Measurements from ENCODE around the gene COQ5.
"Not testable (repeated sequence)": the region's sequence is repeated elsewhere in the genome, so short reads cannot be mapped to it uniquely, and the experiment has no call there.

The COQ5 gene, protein sequence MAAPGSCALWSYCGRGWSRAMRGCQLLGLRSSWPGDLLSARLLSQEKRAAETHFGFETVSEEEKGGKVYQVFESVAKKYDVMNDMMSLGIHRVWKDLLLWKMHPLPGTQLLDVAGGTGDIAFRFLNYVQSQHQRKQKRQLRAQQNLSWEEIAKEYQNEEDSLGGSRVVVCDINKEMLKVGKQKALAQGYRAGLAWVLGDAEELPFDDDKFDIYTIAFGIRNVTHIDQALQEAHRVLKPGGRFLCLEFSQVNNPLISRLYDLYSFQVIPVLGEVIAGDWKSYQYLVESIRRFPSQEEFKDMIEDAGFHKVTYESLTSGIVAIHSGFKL

DNA sequence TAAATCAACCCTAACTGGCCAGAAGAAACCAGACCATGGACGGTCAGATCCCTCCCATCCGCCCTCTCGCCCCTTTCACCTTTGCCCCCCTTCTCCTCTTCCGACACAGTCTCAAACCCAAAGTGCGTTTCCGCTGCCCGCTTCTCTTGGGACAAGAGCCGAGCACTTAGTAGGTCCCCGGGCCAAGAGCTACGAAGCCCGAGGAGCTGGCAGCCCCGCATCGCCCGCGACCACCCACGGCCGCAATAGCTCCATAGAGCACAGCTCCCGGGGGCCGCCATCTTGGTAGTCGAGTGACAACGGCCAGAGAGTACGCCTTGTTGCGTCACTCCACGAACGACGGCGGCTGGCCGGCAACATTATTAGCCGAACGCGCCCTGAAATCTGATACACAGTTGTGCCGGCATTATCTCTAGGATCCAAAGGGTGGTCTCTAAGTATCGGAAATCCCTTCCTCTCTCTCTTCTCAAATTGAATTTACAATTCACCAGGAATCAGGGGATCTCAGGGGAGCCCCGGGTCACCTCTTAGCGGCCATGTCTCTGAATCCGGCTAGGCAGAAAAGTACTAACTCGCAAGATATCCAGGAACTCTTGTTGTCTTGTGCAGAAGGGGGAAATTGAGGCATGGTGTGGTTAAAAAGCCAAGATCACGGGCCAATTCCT, at the start of gene COQ5:
TSS of gene COQ5 (minus strand) at position 298 of the 665 bp plus-strand sequence. CDS start at position 281, 17 bp downstream.
- peak; percentile 67 for DNase-seq (ENCODE audit: low read depth, low spot score)

DNA sequence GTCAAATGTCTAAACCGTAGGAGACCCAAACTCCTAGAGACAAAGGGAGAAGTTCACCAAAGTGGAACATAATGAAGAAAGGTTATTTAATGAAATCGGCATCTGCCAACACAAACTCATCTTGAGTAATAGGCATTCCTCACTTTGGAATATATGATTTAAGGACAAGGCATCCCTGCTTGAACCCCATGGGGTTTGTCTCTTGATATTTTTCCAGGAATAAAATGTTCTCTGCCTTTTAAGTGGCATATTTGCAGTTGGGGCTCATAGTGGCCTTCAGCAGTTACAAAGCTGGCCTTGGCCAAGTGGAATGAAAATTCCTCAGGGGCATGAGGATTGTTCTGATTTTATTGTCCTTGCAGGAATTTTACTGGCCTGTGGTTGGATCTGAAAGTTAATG, 45.1 kb upstream of the COQ5 start:
- no peak for DNase-seq (ENCODE audit: low read depth, low spot score)

DNA sequence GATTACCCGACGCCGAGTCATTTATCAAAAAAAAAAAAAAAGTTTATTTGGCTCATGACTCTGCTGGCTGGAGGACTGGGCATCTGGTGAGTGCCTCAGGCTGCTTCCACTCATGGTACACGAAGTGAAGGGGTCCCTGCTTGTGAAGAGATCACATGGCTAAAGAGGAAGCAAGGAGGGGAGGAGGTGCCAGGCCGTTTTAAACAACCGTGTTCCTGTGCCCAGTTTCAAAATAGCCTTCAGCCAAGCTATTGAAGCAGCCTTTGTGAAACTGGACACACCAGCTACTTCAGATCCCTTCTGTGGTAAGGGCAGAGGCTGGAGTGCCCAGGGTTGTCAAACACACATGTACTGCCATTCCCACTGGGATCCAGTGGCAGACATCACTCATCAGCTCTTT, 44.6 kb upstream of the COQ5 start:
- DNase-seq (ENCODE audit: low read depth, low spot score): no peak

DNA sequence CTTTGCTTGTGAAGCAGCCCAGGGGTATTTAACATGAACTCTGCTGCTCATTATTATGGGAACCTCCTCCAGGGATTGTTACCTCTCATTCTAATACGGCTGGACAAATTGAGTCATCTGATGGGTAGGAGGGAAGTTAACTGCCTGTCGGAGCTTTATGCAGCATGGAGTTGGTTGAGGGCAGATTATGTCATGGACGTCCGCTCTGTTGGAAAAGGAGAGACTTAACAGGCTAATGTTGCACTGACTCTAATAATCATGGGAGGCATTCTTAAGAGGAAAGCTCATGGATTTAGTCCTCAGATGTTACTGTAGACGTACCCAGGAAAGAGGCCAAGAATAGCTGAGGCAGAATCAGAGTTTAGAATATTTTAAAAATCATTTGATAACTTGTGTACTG, 42.3 kb upstream of the COQ5 start:
- no peak for DNase-seq (ENCODE audit: low read depth, low spot score)

DNA sequence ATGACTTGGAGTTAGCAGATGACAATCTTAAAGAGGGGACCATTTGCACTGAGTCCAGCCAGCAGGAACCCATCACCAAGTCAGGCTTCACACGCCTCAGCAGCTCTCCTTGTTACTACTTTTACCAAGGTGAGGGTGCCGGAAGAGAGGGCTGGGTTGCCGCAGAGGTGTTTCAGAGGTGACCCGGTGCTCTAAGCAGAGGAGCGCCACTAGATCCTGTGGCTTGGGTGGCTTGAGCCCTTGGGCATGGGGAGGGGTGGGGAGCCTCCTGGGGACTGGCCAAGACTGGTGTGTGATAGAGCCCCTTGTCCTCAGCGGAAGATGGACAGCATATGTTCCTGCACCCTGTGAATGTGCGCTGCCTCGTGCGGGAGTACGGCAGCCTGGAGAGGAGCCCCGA, 34.5 kb upstream of the COQ5 start:
- no peak for DNase-seq (ENCODE audit: low read depth, low spot score)

DNA sequence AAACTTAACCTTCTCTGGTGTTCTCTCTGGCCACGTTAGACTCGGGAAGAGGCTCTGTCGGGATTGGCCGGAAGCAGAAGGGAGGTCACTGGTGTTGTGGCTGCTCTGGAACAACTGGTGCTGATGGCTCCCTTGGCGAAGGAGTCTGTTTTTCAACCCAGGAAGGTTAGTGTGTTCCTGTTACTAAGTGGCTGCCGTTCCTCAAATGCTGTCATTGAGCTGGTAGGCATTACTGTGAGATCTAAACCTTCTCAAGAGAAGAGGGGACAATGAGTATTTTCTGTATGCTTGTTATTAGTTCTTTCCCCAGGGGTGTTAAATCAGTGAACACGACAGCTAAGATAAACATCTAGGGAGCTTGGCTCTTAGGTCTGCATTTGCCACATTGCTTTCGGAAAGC, 33.9 kb upstream of the COQ5 start:
- DNase-seq (ENCODE audit: low read depth, low spot score): no peak

DNA sequence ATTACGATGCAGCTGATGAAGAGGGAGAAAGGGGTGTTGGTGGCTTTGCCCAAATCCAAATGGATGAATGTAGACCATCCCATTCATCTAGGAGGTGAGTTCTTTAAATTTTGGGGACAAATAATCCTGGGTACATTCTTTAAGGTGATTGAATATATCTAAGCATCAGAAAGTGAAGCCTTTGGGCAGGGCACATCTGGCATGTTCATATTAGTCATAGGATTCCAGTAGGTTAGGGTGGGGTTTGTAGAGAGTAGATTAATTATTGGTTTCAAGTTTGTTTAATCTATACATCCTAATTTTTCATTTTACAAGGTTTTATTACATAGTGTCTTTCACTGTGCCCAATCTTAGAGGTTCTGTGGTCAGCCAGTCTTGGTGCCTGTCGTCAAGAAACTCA, 28.6 kb upstream of the COQ5 start:
- DNase-seq (ENCODE audit: low read depth, low spot score): no peak

DNA sequence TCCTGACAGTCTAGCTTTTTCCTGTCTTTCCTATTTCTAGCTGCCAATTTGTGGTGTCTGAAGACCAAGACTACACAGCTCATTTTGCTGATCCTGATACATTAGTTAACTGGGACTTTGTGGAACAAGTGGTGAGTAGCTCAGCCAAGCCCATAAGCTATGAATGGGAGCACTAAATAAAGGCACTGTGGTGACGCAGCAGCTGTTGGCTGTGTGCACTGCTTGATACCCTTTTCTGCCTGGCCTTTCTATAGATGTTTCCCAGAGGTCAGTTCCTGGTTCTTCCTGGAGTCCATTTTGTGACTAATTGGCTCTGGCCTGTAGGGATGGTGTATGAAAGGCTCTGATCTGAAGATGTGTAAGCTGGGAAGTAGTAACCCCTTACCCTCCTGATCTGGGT, 25.7 kb upstream of the COQ5 start:
- DNase-seq (ENCODE audit: low read depth, low spot score): no peak

DNA sequence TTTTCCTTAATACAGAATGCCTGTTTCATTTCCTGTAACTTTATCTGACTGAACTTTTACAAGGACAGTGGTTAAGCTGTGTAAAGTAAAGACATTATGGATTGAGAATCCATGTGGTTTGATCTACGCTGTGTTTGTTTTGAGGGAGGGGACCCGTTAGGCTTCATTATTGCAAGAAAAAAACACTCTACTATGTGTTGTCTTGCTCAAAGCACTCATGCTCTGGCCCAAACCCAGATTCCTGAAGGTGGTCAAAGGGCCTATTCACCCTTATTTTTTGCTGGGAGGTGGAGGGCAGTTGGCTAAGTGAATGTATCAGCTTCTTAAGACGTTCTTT, 17.1 kb upstream of the COQ5 start:
- no peak for DNase-seq (ENCODE audit: low read depth, low spot score)

DNA sequence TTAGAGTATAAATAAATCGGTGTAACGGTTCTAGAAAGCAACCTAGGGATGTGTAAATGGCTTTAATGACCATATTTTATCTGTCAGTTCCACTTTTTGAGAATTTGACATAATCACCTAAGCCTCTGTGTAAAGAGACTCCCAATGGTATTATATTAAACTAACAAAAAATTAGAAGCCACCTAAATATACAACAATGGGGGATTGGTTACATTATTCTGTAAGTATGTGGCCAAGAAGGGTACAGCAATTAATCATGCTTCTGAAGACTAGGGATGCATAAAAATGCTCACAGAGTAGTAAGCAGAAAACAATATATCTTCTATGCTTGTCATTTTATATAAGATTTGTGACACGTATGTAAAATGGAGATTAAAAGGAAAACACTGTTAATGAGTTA, 15.7 kb upstream of the COQ5 start:
- no peak for DNase-seq (ENCODE audit: low read depth, low spot score)

DNA sequence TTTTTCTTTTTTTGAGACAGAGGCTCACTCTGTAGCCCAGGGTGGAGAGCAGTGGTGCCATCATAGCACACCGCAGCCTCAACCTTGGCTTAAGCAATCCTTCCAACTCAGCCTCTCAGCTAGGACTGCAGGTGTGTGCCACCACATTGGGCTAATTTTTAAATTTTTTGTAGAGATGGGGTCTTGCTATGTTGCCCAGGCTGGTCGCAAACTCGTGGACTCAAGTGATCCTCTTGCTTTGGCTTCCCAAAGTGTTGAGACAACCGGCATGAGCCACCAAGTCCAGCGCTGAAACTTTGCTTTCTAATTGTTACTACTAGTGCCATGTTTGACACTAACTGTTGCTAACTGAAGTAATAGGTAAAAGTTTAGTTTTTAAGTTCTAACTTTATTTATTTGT, 13.2 kb upstream of the COQ5 start:
- no peak for DNase-seq (ENCODE audit: low read depth, low spot score)

DNA sequence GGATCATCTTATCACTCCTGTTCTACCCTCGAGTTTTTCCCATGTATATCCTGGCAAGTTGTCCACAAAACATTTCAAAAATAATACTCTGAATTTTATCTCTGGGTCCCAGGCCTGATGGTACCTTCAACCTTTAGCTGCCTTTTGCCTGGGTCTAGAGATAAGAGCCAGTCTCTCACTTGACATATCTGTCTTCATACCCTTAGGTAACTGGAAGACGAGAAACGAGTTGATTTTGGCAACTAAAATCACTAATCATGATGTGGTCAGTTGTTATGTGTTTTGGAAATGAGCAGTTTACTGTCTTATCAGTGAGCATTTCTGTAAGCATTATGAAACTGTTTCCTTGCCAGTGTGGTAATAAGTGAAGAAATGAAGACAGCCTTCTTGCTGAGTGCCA, 11.5 kb upstream of the COQ5 start:
- no peak for DNase-seq (ENCODE audit: low read depth, low spot score)

DNA sequence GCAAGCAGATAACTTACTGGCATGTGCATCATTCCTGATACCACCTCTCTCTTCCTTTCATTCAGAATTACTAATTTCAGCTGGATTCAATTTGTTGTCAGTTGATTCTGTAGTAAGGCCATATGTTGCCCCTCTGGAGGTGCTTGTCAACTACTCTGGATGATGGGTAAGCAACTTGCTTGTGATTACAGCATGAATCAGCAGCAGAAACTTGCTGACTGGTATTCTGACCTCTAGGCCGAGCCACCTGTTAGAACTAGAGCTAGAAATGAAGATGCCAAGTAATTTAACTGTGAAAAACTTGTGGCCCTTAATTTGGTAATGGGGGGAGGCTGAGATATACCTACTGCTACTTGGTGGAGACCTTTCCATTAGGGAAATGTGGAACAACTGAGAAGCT, 10.3 kb upstream of the COQ5 start:
- no peak for DNase-seq (ENCODE audit: low read depth, low spot score)

DNA sequence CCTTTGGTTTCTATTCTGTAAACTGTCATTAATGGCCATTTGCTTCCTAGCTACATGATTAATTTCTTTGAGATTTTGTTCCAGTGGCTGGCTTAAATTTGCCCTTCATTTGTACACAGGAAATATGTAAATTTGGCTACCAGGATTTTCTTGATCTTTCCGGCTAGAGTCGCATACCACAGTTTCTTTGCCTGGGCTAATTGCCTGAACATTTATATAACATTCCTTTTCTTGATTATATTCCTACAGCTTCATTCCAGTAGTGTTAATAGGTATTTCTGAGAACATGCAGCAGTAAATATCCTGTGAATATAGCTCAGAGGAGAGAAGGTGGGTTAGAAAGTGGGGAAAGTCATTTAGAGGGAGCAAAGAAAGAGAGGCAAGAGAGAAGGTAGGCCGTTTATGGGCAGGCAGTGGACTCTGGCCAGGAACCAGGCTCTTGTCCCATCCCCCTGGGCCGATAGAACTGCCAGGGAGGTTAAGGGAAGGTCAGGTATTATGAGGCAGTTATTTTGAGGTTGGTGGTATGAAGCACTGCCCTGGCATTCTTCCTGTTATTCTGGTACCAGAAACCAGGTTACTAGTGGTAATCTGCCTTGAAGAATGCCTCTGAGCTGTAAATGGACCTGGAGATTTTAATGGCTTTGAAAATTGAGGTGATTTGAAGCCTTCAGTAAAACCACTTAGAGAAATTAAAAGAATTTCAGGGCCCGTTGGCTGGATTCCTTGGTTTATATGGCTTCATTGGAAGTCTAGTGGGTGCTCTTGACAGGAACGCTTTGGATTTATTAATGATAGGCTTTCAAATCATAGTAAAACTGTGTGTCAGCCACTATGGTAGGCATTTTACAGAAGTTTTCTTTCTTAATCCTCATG, 9.6 kb upstream of the COQ5 start:
- DNase-seq (ENCODE audit: low read depth, low spot score): no peak

DNA sequence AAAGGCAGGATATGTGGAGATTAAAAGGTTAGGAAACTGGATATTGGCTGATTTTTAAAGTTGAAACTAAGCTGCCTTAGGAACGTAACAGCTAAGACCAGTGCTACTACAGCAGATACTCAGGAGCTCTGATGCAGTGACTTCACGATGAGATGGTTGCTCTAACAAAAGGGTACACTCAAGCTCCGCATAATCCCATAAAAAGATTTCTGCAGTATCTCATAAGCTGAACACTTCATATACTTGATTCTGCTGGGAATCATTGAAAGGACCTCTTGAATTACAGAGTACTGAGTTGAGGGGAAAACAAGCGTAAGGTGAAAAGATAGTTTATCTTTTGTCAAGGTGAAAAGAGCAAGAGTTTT, 8.9 kb upstream of the COQ5 start:
- no peak for DNase-seq (ENCODE audit: low read depth, low spot score)

DNA sequence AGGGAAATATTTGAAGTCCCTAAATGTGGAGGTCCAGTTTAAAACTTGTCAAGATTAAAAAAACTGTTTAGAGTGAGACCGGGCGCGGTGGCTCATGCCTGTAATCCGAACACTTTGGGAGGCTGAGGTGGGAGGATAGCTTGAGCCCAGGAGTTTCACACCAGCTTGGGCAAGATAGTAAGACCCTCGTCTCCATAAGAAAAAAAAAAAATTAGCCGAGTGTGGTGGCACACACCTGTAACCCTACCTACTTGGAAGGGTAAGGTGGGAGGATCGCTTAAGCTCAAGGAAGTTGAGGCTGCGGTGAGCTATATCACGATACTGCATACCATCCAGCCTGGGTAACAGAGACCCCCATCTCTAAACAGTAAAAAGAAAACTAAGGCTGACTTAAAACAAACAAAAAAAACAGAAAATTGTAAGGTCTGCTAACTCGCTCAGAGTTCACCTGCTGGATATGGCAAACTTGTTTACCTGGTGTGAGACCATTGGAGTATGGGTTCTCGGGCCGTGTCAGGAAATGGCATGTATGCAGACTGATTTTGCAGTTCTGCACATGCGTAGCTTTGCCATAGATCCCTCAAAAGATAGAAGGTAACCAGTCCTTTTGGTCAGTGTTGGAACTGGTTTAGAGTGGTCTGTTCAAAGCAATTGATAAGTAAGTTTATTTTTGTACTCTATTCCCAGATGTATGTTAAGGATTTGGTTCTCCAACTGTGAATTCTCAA, 7.3 kb upstream of the COQ5 start:
- DNase-seq (ENCODE audit: low read depth, low spot score): no peak

DNA sequence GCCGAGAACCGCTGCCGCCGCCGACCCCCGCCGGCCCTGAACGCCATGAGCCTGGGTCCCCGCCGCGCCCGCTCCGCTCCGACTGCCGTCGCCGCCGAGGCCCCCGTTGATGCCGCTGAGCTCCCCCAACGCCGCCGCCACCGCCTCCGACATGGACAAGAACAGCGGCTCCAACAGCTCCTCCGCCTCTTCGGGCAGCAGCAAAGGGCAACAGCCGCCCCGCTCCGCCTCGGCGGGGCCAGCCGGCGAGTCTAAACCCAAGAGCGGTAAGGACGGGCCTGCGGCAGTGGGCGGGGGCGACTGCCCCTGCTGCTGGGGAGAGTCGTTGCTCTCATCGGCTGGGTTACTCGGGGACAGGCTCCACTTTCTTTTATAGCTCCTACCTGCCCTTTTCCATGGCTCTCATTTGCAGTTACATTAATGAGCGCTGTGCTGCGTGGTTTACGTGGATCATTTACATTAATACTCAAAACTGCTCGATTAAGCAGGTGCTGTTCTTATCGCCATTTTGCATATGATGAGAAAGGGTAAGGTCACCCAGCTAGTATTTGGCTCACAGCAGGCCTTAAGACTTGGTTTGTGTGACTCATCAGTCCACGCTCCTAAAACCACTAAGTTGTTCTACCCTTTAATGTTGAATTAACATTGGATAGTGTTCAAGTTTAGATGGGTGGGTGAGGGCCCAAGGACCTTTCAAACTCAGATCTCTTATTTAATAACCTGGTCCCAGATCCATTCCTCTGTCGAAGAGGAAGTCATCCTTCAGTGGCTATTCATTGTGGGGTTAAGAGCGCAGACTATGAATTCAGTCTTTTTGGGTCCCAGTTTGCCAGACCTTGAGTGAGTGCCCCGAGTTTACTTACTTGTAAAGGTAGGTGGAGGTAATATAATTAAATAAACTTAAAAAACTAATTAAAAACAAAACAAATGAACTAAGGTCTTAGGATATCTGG, 6.0 kb upstream of the COQ5 start:
- DNase-seq (ENCODE audit: low read depth, low spot score): no peak

DNA sequence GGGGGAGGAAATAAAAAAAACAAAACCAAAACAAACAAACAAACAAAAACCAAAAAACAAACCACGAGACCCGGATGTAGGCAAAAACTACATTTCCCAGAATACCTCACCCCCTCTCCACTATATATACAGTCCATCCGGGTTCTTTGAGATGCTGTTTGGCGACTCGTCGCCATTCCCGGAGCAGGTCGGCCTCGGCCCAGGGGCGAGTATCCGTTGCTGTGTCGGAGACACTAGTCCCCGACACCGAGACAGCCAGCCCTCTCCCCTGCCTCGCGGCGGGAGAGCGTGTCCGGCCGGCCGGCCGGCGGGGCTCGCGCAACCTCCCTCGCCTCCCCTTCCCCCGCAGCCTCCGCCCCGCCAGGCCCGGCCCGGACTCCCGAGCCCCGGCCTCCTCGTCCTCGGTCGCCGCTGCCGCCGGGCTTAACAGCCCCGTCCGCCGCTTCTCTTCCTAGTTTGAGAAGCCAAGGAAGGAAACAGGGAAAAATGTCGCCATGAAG, 5.3 kb upstream of the COQ5 start, which contains the start of gene RNF10:
TSS of gene RNF10 (plus strand) at position 154 of the 500 bp plus-strand sequence. CDS start 456 bp downstream, outside the sequence.
- DNase-seq (ENCODE audit: low read depth, low spot score): peak; percentile 82

DNA sequence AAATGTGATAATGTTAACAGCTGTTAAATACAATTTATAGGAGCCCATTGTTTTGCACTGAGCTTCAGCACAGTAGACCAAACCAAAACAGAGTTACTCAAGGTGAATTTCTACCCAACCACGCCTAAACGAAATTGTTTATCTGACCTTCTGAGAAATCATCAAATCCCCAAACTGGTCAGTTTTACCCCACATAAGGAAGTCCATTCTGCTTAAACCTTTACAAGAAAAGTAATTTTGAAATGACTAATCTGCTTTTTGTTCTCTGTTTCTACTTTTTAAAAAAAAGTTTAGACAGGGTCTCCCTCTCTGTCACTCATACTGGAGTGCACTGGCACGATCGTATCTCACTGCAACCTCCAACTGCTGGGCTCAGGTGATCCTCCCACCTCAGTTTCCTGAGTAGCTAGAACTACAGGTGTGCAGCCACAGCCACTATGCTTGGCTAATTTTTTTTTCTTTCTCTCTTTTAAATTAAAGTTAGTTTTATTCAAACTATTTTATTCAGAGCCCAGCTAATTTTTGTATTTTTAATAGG, 3.8 kb upstream of the COQ5 start:
- no peak for DNase-seq (ENCODE audit: low read depth, low spot score)

DNA sequence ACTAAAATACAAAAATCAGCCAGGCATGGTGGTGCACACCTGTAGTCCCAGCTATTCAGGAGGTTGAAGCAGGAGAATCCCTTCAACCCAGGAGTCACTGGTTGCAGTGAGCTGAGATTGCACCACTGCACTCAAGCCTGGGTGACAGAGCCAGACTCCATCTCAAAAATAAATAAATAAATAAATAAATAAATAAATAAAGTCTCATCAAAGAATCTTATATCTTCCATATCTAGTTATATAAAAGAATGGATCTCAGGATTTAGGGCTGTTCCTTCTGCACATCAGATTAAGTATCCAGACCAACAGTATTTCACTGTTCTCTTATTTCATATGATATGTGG, 1.4 kb upstream of the COQ5 start:
- not testable (repeated sequence) for DNase-seq (ENCODE audit: low read depth, low spot score)
